Mesenteric fat pad (tissue), 1 donor: ENCODE measurements around the gene FNBP1. TPM values are rescaled to one million over a fixed set of nuclear protein-coding genes. Genes with fewer than 3 reads are reported as not detected.

Source experiments
- DNase-seq: peaks from one replicate; pipeline ENCODE4 v3.0.0-alpha.2; 2020; ENCODE audit warnings: low spot score
- total RNA-seq: library from RNA; stranded (reverse); fragmentation: NEBNext Ultra II Directional; extraction: Animal tissue kit (Norgen Biotek cat#: 25700); gene quantifications from one replicate; pipeline ENCODE4 v1.2.1, GENCODE V29; 2021
- donor health status: DM: yes; HTN: yes; CAD: no.

FNBP1 gene
- total RNA-seq, 1 donor from 2014 or later: 39.5 TPM

GRCh38 chr9:129863059-129863690 is 179.8 kb downstream of the FNBP1 start:
- no peak for DNase-seq

- no peak for DNase-seq
Observed at GRCh38 chr9:129861447-129861827, 181.6 kb downstream of the FNBP1 start.

- no peak for DNase-seq
Observed at GRCh38 chr9:129860653-129861446, 182.1 kb downstream of the FNBP1 start.

GRCh38 chr9:129858167-129858962 is 184.6 kb downstream of the FNBP1 start:
- no peak for DNase-seq

- DNase-seq: no peak
Observed at GRCh38 chr9:129857207-129857606, 185.8 kb downstream of the FNBP1 start.

- no peak for DNase-seq
Observed at GRCh38 chr9:129854588-129855110, 188.3 kb downstream of the FNBP1 start.

- DNase-seq: no peak
Observed at GRCh38 chr9:129853614-129854013, 189.4 kb downstream of the FNBP1 start.

- DNase-seq: no peak
Observed at GRCh38 chr9:129852579-129852978, 190.4 kb downstream of the FNBP1 start.

GRCh38 chr9:129851821-129852220 is 191.2 kb downstream of the FNBP1 start:
- DNase-seq: no peak

GRCh38 chr9:129850821-129851550 is 192.0 kb downstream of the FNBP1 start:
- no peak for DNase-seq

GRCh38 chr9:129849901-129850300 is 193.1 kb downstream of the FNBP1 start:
- no peak for DNase-seq

GRCh38 chr9:129848712-129849441 is 194.1 kb downstream of the FNBP1 start:
- DNase-seq: no peak

GRCh38 chr9:129845373-129845772 is 197.6 kb downstream of the FNBP1 start:
- DNase-seq: no peak

- no peak for DNase-seq
Observed at GRCh38 chr9:129841071-129841470, 201.9 kb downstream of the FNBP1 start.

- no peak for DNase-seq
Observed at GRCh38 chr9:129840034-129840433, 203.0 kb downstream of the FNBP1 start.

- no peak for DNase-seq
Observed at GRCh38 chr9:129839324-129840023, 203.5 kb downstream of the FNBP1 start.

- no peak for DNase-seq
Observed at GRCh38 chr9:129838707-129839259, 204.2 kb downstream of the FNBP1 start.
